ENCODE measurements around the gene MYH9.
"Not testable (repeated sequence)": the region's sequence is repeated elsewhere in the genome, so short reads cannot be mapped to it uniquely, and the experiment has no call there.

DNA sequence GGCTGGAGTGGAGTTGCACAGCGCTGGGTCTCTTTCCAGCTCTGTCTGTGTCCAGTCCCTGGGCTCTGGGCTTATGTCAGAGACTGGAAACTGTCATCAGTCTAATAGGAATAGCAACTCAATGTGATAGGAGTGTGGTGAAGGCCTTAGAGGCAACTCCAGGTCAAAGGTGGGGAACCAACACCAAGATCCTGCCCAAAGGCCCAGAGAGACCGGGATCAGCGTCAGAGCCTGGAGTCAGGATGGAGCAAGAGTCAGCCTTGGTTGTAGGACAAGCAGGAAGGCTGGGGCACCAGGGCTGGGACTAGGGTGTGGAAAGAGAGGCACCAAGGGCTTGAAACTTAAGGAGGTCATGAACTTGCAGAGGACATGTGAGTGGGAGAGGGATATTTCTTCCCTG, 125.5 kb downstream of the MYH9 start:
- not testable (repeated sequence) for TF ChIP-seq CTCF (IDR thresholded peaks at IDR 0.05; ENCODE audit: poor library complexity, severe bottlenecking); POLR2AphosphoS5 (IDR thresholded peaks at IDR 0.05); SMC3 (conservative IDR thresholded peaks at IDR 0.05; ENCODE audit: poor library complexity); TAF1 (IDR thresholded peaks at IDR 0.05; ENCODE audit: low read depth)
